GM12878 (cell line): ENCODE data around the gene PPM1G. TPM values are rescaled to one million over a fixed set of nuclear protein-coding genes. Genes with fewer than 3 reads are reported as not detected.
A peak's percentile ranks its signal among the peaks of the same experiment; 100 is the strongest.

ENCODE experiments used
- ATF2 ChIP-seq: IDR thresholded peaks from 2 replicates; pipeline ENCODE4 v1.6.1; 2012; ENCODE audit warnings: low read length, inconsistent platforms
- BHLHE40 ChIP-seq, 2 experiments: fragments of 450-650 bp in 1 of 2; IDR thresholded peaks; 2 replicates each; pipeline ENCODE4 v1.6.1; 2011 to 2017; ENCODE audit warnings: low read depth in 2 of 2, borderline replicate concordance in 1 of 2, improper control_type of control experiment in 1 of 2, low read length in 1 of 2, mild to moderate bottlenecking in 1 of 2
- CREM ChIP-seq: IDR thresholded peaks from 2 replicates; pipeline ENCODE4 v1.6.1; 2014; ENCODE audit warnings: antibody characterized with exemption, low read depth
- EGR1 ChIP-seq, 2 experiments: IDR thresholded peaks; 1 replicate in 1 of 2; 2 replicates in 1 of 2; pipeline ENCODE4 v1.6.1; 2011 to 2012; ENCODE audit warnings: low read depth in 2 of 2, low read length in 2 of 2, borderline replicate concordance in 1 of 2, mild to moderate bottlenecking in 1 of 2, moderate library complexity in 1 of 2
- FOXK2 ChIP-seq: fragments of 450-650 bp; IDR thresholded peaks from 2 replicates; pipeline ENCODE4 v1.6.1; 2017; ENCODE audit warnings: mild to moderate bottlenecking, moderate library complexity
- GATAD2B ChIP-seq: fragments of 450-650 bp; conservative IDR thresholded peaks from 2 replicates; pipeline ENCODE4 v1.6.1; 2017; ENCODE audit warnings: low read depth, mild to moderate bottlenecking, moderate library complexity
- KDM1A ChIP-seq: fragments of 200-600 bp; sonication (generic); IDR thresholded peaks from 2 replicates; pipeline ENCODE4 v1.6.1; 2016; ENCODE audit warnings: borderline replicate concordance
- NFIC ChIP-seq: IDR thresholded peaks from 2 replicates; pipeline ENCODE4 v1.6.1; 2012; ENCODE audit warnings: low read depth, mild to moderate bottlenecking, inconsistent platforms, low read length, moderate library complexity
- NR2F1 ChIP-seq: fragments of 450-650 bp; conservative IDR thresholded peaks from 2 replicates; pipeline ENCODE4 v1.6.1; 2017; ENCODE audit warnings: mild to moderate bottlenecking
- RB1 ChIP-seq: fragments of 450-650 bp; formaldehyde crosslinking; IDR thresholded peaks from 2 replicates; pipeline ENCODE4 v1.6.1; 2017; ENCODE audit warnings: mild to moderate bottlenecking, borderline replicate concordance
- SMAD5 ChIP-seq: IDR thresholded peaks from 2 replicates; pipeline ENCODE4 v1.6.1; 2016; ENCODE audit warnings: antibody characterized with exemption, low read depth
- SMC3 ChIP-seq: IDR thresholded peaks from 2 replicates; pipeline ENCODE4 v1.6.1; 2011; ENCODE audit warnings: low read length, improper control_type of control experiment, borderline replicate concordance
- SREBF1 ChIP-seq: IDR thresholded peaks from 2 replicates; pipeline ENCODE4 v1.6.1; 2012; ENCODE audit warnings: mild to moderate bottlenecking, low read length
- TAF1 ChIP-seq: IDR thresholded peaks from 2 replicates; pipeline ENCODE4 v1.6.1; 2011; ENCODE audit warnings: mild to moderate bottlenecking, low read depth, low read length, borderline replicate concordance
- TCF7 ChIP-seq: IDR thresholded peaks from 2 replicates; pipeline ENCODE4 v1.6.1; 2014; ENCODE audit warnings: antibody characterized with exemption, borderline replicate concordance
- ZBTB11 ChIP-seq: fragments of 450-650 bp; formaldehyde crosslinking; IDR thresholded peaks from 2 replicates; pipeline ENCODE4 v1.5.0; 2022; ENCODE audit warnings: mild to moderate bottlenecking, missing genetic modification characterization
- ZNF207 ChIP-seq: fragments of 450-650 bp; IDR thresholded peaks from 2 replicates; pipeline ENCODE4 v1.6.1; 2014; ENCODE audit warnings: antibody characterized with exemption, mild to moderate bottlenecking, borderline replicate concordance
- ZNF592 ChIP-seq: fragments of 450-650 bp; IDR thresholded peaks from 2 replicates; pipeline ENCODE4 v1.6.1; 2017; ENCODE audit warnings: mild to moderate bottlenecking, moderate library complexity
- ZZZ3 ChIP-seq: IDR thresholded peaks from 2 replicates; pipeline ENCODE4 v1.6.1; 2011; ENCODE audit warnings: low read depth; ENCODE audit not compliant: control insufficient read depth, insufficient read length
- polyA plus RNA-seq, 11 experiments: library from polyadenylated mRNA; depleted of rRNA in 4 of 11; unstranded in 6 of 11; stranded (reverse) in 5 of 11; fragments of >200 nt; fragmentation: Nextera tagmentation in 4 of 11; fragmentation: Illumina TruSeq in 1 of 11; extraction: Ambion mirVana in 4 of 11; extraction: Trizol in 1 of 11; gene quantifications; 1 replicate in 1 of 11; 2 replicates in 10 of 11; pipeline versions ENCODE4 v1.2.1 to v1.2.3, GENCODE V29; 2011 to 2016; ENCODE audit warnings: inconsistent platforms in 2 of 11, missing spikeins in 2 of 11, low read depth in 1 of 11
- total RNA-seq, 4 experiments: library from RNA; depleted of rRNA in 3 of 4; stranded (reverse); fragments of >200 nt in 3 of 4; fragmentation: Illumina TruSeq in 1 of 4; extraction: Trizol in 1 of 4; gene quantifications; 2 replicates each; pipeline versions ENCODE4 v1.2.1 to v1.2.3, GENCODE V29; 2013 to 2021

The PPM1G gene
- total and polyA plus RNA-seq, 10 of the 15 experiments (the other 5 are each of a cell fraction or from before 2014, with no cell fraction given) = 68.8 to 171 (median 121) TPM

GRCh38 chr2:27380626-27381545, 28.5 kb downstream of the PPM1G start, which contains the start of gene ZNF513 (continued):
- TF ChIP-seq ZBTB11 (CRISPR knock-in tag) (no peak), EGR1 (IDR thresholded peaks at IDR 0.05; ENCODE audit: borderline replicate concordance in 1 of 2, low read depth in 2 of 2, low read length in 2 of 2) (peak; percentile 9 to 25; a peak in 1 of 3 replicates), GATAD2B (0 out of 2 replicates have a peak, but pooled peaks have one; percentile 63), TAF1 (peak; percentile 48; the same call in 1 of the 2 replicates), ZNF207 (no peak), NFIC (no peak), TCF7 (no peak), SMC3 (no peak), RB1 (peak; percentile 73; the same call in 1 of the 2 replicates), ATF2 (no peak), BHLHE40 (IDR thresholded peaks at IDR 0.05; ENCODE audit: borderline replicate concordance in 1 of 2, low read depth in 2 of 2, low read length in 1 of 2) (peak; percentile 86 to 93), SREBF1 (peak; percentile 86), ZZZ3 (no peak), SMAD5 (no peak), NR2F1 (peak; percentile 58; the same call in 1 of the 2 replicates), KDM1A (no peak), FOXK2 (peak; percentile 81), ZNF592 (no peak), CREM (peak; percentile 92)
